Kidney epithelial cell (primary cell): ENCODE results near the gene ITGB1BP1. TPM values are rescaled to one million over a fixed set of nuclear protein-coding genes. Genes with fewer than 3 reads are reported as not detected.

Experiments
- DNase-seq: peaks from one replicate; pipeline ENCODE4 v3.0.0-alpha.2; 2010; ENCODE audit warnings: low read depth
- H3K27me3 ChIP-seq: 2 replicates; pipeline ENCODE4 v1.6.0; 2011; ENCODE audit warnings: low read length; ENCODE audit not compliant: control insufficient read depth, insufficient read depth
- H3K36me3 ChIP-seq: 2 replicates; pipeline ENCODE4 v1.5.1; 2011; ENCODE audit warnings: low read length; ENCODE audit not compliant: control insufficient read depth, insufficient read depth
- H3K4me3 ChIP-seq: 2 replicates; pipeline ENCODE4 v1.5.1; 2011; ENCODE audit warnings: low read depth, mild to moderate bottlenecking, control low read depth, low read length
- total RNA-seq: library from RNA; depleted of rRNA; stranded (reverse); fragments of >200 nt; gene quantifications from 2 replicates; pipeline ENCODE4 v1.2.3, GENCODE V29; 2015
- TF ChIP-seq, protein P1 (sequence below): IDR thresholded peaks from 2 replicates; pipeline ENCODE4 v1.5.1; 2011; ENCODE audit warnings: mild to moderate bottlenecking, moderate library complexity, low read length, control low read depth, inconsistent platforms; ENCODE audit not compliant: insufficient read depth, poor library complexity, severe bottlenecking

The ITGB1BP1 gene
- total RNA-seq, 1 donor from 2014 or later: 41.4 TPM

DNA sequence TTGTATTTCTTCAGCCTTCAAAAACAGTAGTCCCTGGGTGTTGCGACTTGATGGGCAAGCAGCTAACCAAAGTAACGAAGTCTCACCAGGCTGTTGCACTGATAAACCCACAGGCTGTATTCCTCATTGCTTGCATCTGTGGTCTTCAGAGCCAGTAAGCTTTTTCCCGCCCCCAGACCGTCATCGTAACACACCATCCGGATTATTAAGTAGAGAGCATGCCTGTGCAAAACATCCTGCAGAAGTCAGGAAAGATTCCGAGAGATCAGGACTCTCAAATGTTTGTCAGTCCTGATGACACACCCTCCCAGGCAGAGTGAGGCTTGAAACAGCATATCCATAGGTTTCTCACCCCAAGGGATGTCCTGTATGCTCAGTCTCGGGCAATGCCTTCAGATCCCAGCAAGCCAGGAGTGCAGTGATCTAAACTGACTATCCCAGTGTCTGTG, 15.9 kb downstream of the ITGB1BP1 start:
- TF ChIP-seq, protein P1, sequence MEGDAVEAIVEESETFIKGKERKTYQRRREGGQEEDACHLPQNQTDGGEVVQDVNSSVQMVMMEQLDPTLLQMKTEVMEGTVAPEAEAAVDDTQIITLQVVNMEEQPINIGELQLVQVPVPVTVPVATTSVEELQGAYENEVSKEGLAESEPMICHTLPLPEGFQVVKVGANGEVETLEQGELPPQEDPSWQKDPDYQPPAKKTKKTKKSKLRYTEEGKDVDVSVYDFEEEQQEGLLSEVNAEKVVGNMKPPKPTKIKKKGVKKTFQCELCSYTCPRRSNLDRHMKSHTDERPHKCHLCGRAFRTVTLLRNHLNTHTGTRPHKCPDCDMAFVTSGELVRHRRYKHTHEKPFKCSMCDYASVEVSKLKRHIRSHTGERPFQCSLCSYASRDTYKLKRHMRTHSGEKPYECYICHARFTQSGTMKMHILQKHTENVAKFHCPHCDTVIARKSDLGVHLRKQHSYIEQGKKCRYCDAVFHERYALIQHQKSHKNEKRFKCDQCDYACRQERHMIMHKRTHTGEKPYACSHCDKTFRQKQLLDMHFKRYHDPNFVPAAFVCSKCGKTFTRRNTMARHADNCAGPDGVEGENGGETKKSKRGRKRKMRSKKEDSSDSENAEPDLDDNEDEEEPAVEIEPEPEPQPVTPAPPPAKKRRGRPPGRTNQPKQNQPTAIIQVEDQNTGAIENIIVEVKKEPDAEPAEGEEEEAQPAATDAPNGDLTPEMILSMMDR: no peak
- H3K36me3 ChIP-seq: peaks cover 2% of the 10 kb centered on the region

DNA sequence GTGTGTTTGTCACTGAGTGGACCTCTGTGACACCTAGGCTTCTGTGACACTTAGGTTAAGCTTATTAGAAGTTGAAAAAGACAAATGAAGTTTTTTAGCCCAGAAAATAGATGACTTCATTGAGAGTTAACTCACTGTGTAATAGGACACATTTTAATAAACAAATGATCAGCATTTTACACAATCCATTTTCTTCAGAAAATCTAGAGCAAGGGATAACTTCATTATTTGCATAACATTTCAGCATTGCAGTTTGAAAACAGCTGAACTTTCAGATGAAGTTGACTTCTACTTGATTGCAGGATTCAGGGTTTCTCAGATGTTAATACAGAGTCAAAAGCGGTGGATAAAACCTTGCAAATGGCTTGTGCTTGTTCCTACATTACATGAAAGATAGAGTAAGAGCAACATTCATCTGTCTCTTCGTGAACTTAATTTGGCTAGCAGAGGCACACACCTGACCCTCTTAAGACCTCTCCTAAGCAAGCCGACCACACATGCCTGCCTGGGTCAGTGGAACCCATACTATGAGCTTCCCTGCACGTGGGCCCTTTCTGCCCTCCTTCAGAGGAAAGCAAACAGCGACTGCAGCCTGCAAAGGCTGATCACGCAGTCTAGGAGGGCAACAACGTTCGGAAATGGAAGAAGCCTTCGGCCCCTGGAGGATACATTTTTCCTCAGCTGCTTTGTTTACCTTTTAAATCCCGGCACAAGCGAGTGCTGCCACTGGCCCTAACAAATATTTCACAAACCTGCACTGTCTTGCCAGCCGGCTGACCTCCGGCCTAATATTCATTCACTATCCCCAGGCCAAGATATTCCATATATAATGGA, 16.6 kb downstream of the ITGB1BP1 start:
- Histone ChIP-seq H3K27me3 (no peaks in the 10 kb centered on the region), H3K36me3 (peaks cover 2% of the 10 kb centered on the region), H3K4me3 (no peak overlapping the region)
- TF ChIP-seq, protein P1: no peak
- DNase-seq: no peak

More for the DNA sequence above, 15.9 kb downstream of the ITGB1BP1 start:
- no peaks in the 10 kb centered on the region for H3K27me3 ChIP-seq
- no peak overlapping the region for H3K4me3 ChIP-seq
- no peak for DNase-seq

DNA sequence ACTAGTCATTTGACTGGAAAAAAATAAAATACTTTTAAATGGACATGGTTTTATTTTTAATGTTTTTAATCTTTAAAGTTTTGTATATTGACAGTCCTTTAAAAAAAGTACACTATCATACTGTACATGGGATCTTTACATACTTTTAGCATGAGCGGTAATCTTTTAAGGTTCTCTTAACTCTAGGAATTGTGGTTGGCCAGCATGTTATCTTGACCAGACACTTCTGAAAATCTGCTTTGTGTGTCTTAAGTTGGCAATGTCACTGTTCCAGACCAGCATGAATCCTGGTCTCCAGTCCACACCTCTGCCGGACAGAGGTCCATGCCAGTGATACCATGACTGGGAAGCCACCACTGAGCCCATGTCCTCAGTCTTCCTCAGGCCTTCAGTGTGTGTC, 17.7 kb downstream of the ITGB1BP1 start:
- DNase-seq: no peak
- Histone ChIP-seq H3K4me3 (no peak overlapping the region), H3K36me3 (peaks cover 3% of the 10 kb centered on the region), H3K27me3 (no peaks in the 10 kb centered on the region)
- TF ChIP-seq, protein P1: no peak

DNA sequence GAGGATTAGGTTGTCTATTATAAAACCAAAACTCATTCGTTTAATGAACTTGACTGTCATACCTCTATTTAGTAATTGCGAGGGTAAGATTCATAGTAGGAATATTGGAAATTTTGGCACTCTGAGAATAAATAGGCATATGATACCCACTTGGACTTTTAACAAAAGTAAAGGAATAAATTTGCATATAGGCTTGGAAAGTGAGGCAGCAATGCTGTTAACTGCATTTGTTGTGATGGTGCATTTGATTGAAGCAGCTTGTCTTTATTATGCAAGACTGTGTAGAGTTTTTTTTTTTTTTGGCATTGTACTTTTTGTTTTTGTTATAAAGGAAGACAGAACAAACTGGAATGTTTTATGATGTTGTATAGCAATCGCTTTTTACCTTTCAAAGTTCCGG, 18.9 kb downstream of the ITGB1BP1 start:
- H3K27me3 ChIP-seq: no peaks in the 10 kb centered on the region
- no peak for DNase-seq
- H3K4me3 ChIP-seq: no peak overlapping the region
- peaks cover 3% of the 10 kb centered on the region for H3K36me3 ChIP-seq
- TF ChIP-seq, protein P1: no peak

DNA sequence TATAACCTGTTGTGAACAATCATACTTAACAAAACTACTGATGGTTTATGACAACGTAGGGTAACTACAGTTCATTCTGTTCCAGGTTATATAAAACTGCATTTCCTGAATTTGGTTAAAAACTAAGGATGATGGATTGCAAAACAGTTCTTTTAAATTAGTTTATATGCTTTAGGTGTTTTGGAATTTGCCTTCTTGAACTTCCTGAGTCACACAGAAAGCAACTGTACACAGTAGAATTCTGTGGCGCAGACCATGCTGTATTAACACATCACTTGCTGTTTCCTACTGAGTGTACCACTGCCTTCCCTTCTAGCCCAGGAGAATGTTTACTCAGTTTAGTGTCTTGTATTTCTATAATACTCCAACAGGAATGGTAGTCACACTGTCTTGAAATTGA, 19.4 kb downstream of the ITGB1BP1 start:
- no peak for DNase-seq
- H3K36me3 ChIP-seq: peaks cover 3% of the 10 kb centered on the region
- TF ChIP-seq, protein P1: no peak

More for the DNA sequence above, 19.4 kb downstream of the ITGB1BP1 start:
- no peak overlapping the region for H3K4me3 ChIP-seq
- no peaks in the 10 kb centered on the region for H3K27me3 ChIP-seq
